HG02623 (cell line): ENCODE data around the gene CFD.
"Not testable (repeated sequence)": the region's sequence is repeated elsewhere in the genome, so short reads cannot be mapped to it uniquely, and the experiment has no call there.

ENCODE experiments used
- ATAC-seq: cut with Tn5 transposase; IDR thresholded peaks from one replicate; pipeline ENCODE4 v1.9.1; 2021; ENCODE audit warnings: moderate library complexity; ENCODE audit not compliant: unreplicated experiment

CFD gene

DNA sequence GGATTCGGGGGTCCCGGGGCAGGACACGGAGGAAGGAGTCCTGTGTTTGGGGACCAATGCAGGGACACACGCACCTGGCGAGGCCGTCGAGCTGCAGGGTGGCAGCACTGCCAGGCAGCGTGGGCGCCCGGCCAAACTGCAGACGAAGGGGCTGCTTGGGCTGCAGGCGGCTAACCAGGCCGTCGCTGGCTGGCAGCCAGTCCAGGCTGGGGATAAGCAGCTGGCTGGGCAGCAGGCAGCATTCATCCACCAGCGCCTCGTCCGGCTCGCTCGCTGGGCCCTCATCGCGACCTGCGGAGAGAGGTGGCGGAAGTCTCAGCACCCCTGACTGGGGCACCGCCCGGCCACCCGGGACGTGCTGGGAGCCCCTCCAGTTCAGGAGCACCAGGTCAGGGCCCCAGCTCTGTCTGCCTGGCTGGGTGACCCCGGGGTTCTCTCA lies 11.5 kb downstream of the CFD start:
- ATAC-seq: no peak

- no peak for ATAC-seq
These were observed 12.2 kb downstream of the CFD start for GRCh38 chr19:871446-872265.

GRCh38 chr19:872266-872951 lies 12.9 kb downstream of the CFD start:
- ATAC-seq: no peak

DNA sequence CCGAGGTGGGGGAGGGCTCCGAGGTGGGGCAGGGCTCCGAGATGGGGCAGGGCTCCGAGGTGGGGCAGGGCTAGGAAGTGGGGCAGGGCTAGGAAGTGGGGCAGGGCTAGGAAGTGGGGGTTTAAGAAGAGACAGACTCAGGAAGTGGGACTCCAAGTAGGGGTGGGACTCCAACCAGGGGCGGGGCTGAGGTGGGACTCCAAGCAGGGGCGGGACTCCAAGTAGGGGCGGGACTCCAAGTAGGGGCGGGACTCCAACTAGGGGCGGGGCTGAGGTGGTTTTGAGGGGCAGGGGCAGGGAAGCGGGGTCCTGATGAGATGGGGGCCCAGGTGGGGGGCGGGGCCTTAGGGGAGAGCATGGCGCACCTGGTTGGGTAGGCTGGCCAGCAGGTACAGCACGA lies 13.6 kb downstream of the CFD start:
- no peak for ATAC-seq

- no peak for ATAC-seq
These were observed 14.1 kb downstream of the CFD start for GRCh38 chr19:873561-874041.

- ATAC-seq: no peak
These were observed 15.9 kb downstream of the CFD start for GRCh38 chr19:875265-875879.

DNA sequence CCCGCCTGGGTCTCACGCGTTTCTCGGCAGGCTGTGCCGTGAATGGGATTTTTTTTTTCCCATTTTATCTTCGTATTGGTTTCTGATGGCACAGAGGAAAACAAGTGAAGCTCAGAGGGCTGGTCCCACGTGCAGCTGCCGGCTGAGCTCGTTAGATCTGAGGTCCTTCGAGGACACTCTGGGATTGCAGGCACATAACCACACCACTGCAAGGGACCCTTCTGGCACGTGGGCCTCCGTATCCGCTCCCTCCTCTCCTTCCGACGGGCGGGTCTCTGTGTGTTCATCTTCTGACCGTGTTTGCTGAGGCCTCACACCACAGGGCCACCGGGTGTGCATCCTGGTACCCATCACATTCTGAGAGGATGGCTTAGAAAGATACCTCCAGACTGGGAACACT lies 16.6 kb downstream of the CFD start:
- ATAC-seq: no peak

DNA sequence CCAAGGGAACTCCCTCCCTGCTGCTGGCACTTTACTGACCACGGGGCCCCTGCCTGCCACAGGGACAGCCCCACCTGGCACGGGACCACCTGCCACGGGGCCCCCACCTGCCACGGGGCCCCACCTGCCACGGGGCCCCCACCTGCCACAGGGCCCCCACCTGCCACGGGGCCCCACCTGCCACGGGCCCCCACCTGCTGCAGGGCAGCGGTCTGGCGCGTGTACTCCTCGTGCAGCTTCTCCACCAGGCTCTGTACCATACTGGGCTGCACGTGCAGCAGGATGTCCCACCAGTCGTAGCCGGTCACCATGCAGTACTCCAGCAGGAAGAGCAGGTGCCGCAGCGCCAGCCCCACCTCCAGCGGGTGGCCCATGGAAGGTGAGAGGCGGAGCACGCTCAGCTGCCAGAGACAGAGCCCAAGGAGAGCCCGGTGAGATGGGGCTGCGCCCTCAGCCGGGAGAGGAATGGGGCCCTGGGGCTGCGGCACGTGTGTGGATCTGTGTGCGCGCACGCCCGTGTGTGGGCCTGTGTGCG lies 17.4 kb downstream of the CFD start:
- ATAC-seq: no peak

DNA sequence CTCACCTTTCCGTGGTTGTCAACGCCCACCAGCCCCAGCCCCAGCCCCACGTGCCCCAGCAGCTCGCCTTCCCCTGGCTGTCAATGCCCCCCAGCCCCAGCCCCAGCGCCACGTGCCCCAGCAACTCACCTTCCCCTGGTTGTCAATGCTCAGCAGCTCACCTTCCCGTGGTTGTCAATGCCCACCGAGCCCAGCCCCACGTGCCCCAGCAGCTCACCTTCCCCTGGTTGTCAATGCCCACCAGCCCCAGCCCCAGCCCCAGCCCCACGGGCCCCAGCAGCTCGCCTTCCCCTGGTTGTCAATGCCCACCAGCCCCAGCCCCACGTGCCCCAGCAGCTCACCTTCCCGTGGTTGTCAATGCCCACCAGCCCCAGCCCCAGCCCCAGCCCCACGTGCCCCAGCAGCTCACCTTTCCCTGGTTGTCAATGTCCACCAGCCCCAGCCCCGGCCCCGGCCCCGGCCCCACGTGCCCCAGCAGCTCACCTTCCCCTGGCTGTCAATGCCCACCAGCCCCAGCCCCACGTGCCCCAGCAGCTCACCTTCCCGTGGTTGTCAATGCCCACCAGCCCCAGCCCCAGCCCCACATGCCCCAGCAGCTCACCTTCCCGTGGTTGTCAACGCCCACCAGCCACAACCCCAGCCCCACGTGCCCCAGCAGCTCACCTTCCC lies 18.7 kb downstream of the CFD start:
- not testable (repeated sequence) for ATAC-seq

DNA sequence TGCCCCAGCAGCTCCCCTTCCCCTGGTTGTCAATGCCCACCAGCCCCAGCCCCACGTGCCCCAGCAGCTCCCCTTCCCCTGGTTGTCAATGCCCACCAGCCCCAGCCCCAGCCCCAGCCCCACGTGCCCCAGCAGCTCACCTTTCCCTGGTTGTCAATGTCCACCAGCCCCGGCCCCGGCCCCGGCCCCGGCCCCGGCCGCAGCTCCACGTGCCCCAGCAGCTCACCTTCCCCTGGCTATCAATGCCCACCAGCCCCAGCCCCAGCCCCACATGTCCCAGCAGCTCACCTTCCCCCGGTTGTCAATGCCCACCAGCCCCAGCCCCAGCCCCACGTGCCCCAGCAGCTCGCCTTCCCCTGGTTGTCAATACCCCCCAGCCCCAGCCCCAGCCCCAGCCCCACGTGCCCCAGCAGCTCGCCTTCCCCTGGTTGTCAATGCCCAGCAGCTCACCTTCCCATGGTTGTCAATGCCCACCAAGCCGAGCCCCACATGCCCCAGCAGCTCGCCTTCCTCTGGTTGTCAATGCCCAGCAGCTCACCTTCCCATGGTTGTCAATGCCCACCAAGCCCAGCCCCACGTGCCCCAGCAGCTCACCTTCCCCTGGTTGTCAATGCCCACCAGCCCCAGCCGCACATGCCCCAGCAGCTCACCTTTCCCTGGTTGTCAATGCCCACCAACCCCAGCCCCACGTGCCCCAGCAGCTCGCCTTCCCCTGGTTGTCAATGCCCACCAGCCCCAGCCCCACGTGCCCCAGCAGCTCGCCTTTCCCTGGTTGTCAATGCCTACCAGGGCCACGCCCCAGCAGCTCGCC lies 19.5 kb downstream of the CFD start:
- not testable (repeated sequence) for ATAC-seq

GRCh38 chr19:879711-880438 lies 20.4 kb downstream of the CFD start:
- no peak for ATAC-seq

GRCh38 chr19:881385-882071 lies 22.1 kb downstream of the CFD start:
- no peak for ATAC-seq

DNA sequence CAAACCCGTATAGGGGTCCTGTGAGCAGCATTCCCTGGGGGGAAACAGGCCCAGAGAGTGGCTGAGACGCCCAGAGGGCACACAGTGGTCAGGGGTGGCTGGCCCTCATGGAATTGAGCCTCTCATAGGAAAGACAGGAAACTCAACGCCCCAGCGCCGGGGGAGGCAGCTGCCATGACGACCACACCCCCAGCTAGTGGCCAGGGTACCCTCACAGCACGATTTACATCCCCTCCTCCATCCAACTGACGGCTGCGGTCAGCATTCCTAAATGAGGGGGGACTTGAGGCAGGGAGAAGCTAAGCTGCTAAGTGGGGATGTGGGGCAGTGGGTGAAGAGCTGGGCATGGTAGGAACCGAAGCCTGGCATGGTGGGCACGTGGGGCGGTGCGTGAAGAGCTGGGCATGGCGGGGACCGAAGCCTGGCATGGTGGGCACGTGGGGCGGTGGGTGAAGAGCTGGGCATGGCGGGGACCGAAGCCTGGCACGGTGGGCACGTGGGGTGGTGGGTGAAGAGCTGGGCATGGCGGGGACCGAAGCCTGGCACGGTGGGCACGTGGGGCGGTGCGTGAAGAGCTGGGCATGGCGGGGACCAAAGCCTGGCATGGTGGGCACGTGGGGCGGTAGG lies 23.5 kb downstream of the CFD start:
- ATAC-seq: no peak

- no peak for ATAC-seq
These were observed 24.3 kb downstream of the CFD start for GRCh38 chr19:883661-884211.

DNA sequence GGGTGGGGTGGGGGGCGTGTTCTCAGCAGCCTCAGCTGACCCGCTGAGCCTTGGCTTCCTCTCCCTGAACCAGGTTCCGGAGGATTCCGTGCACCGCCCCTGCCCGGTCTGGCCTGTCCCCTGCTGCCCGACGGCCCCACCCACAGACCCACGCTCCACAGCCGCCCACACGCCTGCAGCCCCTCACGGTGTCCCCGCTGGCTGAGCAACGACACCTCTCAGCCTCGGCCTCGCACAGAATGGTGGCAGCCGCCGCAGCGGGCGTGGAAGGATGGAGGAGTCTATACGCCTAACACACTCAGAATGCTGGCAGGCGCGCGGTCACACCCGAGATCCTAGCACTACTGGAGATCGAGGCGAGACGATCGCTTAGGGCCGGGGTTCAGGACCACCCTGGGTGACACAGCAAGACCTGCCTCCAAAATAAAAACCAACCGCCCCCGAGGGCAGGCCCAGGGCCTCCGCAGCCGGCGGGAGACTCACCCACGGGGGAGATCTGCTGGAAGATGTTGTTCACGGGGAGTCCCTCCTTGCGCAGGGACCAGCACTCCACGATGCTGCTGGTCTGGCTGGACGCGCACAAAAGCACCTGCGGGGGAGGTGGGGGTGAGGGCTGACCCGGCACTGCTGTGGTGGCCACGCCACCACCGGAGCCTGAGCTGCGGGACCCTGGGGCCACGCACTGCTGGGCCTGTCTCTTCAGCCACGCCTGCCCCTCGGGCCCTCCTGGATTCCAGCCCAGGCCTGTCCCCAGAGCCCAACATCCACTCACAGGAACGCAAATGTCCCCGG lies 25.2 kb downstream of the CFD start:
- no peak for ATAC-seq

GRCh38 chr19:885536-886224 lies 26.2 kb downstream of the CFD start:
- ATAC-seq: no peak

DNA sequence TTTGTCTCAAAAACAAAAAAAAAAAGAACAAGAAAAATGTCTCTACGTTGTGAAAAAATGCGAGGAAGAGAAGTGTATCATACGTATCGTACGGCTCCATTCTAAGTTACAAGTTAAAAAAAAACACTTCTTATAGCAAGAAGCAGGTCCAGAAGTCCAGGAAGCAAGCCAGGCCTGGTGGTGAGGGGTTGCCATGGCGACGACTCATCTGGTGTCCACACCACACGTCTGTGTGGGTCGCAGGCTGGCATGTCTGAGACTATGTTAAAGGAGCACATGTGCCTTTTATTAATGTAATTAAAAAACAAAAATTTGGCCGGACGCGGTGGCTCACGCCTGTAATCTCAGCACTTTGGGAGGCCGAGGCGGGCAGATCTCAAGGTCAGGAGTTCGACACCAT lies 27.6 kb downstream of the CFD start:
- ATAC-seq: no peak
